HG03064 (cell line): ENCODE data around the gene GREB1.

Source experiments
- ATAC-seq: cut with Tn5 transposase; IDR thresholded peaks from one replicate; pipeline ENCODE4 v1.9.1; 2021; ENCODE audit warnings: low read depth; ENCODE audit not compliant: unreplicated experiment

GREB1 gene

GRCh38 chr2:11628675-11629074 is 94.8 kb downstream of the GREB1 start:
- no peak for ATAC-seq

GRCh38 chr2:11629215-11629614 is 95.4 kb downstream of the GREB1 start:
- no peak for ATAC-seq

- no peak for ATAC-seq
Measured at GRCh38 chr2:11629851-11630250, 96.0 kb downstream of the GREB1 start.

GRCh38 chr2:11630855-11631254 is 97.0 kb downstream of the GREB1 start:
- ATAC-seq = no peak

GRCh38 chr2:11631462-11631861 is 97.6 kb downstream of the GREB1 start:
- no peak for ATAC-seq

- ATAC-seq = no peak
Measured at GRCh38 chr2:11633923-11634478, 100.2 kb downstream of the GREB1 start.

GRCh38 chr2:11634584-11634983 is 100.7 kb downstream of the GREB1 start:
- no peak for ATAC-seq

- no peak for ATAC-seq
Measured at GRCh38 chr2:11635141-11635540, 101.3 kb downstream of the GREB1 start.

GRCh38 chr2:11636593-11637295 is 102.9 kb downstream of the GREB1 start:
- no peak for ATAC-seq

- ATAC-seq = no peak
Measured at GRCh38 chr2:11637546-11637945, 103.7 kb downstream of the GREB1 start.

GRCh38 chr2:11639503-11639902 is 105.7 kb downstream of the GREB1 start:
- no peak for ATAC-seq

- no peak for ATAC-seq
Measured at GRCh38 chr2:11640132-11640531, 106.3 kb downstream of the GREB1 start.

- ATAC-seq = no peak
Measured at GRCh38 chr2:11642972-11643371, 109.1 kb downstream of the GREB1 start.

GRCh38 chr2:11644293-11644692 is 110.4 kb downstream of the GREB1 start:
- no peak for ATAC-seq

GRCh38 chr2:11646530-11646929 is 112.7 kb downstream of the GREB1 start:
- no peak for ATAC-seq

GRCh38 chr2:11647834-11648600 is 114.2 kb downstream of the GREB1 start:
- no peak for ATAC-seq

GRCh38 chr2:11649093-11649492 is 115.2 kb downstream of the GREB1 start:
- ATAC-seq = no peak

GRCh38 chr2:11651856-11652548 is 118.2 kb downstream of the GREB1 start:
- no peak for ATAC-seq

GRCh38 chr2:11652553-11652952 is 118.7 kb downstream of the GREB1 start:
- no peak for ATAC-seq

GRCh38 chr2:11655495-11655894 is 121.7 kb downstream of the GREB1 start:
- ATAC-seq = no peak

GRCh38 chr2:11656252-11656651 is 122.4 kb downstream of the GREB1 start:
- no peak for ATAC-seq
